HG03342 (cell line): Measurements from ENCODE around the gene CIAO2A.

Experiments used
- ATAC-seq: cut with Tn5 transposase; IDR thresholded peaks from one replicate; pipeline ENCODE4 v1.9.1; 2021; ENCODE audit warnings: mild to moderate bottlenecking, moderate library complexity; ENCODE audit not compliant: unreplicated experiment

CIAO2A gene

DNA sequence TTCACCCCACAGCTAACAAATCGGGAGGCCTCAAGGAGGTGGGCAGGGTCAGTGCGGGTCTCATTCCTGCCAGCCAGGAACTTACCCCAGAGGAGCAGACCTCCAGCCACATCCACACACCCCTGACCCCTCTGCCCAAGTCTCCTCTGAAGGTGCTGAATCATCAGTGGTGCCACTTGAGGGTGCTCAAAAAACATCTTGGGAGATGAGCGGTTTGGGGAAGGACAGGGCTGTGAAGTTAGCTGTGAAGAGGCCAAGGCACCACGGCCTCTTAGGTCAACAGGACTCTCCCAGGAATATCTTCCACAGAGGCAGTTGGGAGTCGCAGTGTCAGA lies 48.6 kb downstream of the CIAO2A start:
- ATAC-seq: no peak

DNA sequence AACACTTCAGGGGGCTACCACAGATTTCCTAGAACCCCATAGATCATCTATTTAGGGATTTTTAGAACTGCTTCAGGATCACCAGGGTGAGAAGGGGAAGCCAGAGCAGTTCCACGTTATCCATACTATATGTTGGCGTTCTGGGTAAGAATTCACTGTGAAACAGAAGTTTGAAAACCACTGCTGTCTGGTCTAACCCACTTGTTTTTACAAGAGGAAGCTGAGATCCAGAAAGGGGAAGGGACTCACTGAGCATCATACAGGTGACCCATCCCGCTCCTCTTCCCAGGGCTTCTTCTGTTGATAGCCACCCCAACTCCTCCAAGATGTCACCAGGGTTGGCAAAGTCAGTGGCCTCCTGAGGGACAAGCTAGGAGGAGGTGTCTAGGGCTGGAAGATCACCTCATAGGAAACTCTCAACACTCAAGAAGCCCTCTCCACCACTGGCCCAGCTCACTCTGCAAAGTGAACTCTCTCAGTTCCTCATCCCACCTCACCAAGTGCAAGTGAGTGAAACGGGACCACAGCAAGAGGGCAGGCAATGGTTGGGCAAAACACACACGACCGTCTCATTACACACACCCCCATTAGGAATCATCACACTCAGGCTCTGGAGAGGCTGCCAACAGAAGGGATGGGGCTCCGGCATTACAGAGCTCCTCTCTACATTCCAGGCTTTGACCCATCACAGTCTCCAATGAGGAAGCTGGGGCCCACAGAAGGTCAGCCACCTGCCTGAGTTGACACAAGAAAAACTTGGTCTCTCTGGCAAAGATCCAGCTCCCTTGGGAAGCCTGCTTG lies 49.1 kb downstream of the CIAO2A start:
- no peak for ATAC-seq

DNA sequence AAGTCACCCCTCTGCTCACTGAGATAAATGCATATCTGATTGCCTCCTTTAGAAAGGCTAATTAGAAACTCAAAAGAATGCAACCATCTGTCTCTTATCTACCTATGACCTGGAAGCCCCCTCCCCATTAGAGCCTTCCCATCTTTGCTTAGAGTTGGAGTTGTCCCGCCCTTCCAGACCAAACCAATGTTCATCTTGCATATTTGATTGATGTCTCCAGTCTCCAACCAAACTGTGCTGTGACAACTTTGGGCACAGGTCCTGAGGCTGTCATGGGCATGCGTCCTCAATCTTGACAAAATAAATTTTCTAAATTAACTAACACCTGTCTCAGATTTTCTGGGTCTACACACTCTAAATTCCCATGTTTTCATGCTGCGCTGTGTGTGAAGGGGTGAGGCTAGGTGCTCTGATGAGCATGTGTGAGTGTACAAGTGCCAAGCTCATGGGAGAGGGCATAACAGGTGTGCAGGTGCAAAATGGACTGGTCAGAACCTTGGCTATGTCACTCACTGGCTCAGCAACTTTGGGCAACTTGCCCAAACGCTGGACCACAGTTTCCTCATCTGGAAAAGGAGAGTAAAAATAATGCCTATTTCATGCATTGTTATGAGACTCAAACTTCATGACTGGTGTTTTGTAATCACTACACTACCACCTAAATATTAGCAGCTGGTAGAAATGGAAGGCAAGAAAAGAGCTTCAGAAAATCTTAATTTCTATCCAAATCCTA lies 54.6 kb downstream of the CIAO2A start:
- no peak for ATAC-seq

DNA sequence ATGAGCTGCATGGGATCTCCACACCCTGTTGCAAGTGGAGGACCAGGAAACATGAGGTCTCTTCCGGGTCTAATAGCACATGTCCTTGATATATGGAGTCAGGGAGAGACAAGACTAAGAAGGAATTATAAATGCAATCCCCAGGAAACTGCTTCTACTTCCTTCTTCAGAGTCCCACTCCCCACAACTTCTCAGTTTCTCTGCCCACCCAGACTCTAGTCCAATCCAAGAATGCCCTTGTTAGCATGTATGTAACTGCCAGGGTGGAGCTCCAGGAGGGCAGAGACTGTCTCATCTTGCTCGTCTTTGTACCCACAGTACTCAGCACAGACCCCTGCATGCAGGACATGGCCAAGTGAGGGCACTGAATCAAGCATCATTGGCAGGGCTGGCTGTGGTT lies 55.7 kb downstream of the CIAO2A start:
- ATAC-seq: no peak

DNA sequence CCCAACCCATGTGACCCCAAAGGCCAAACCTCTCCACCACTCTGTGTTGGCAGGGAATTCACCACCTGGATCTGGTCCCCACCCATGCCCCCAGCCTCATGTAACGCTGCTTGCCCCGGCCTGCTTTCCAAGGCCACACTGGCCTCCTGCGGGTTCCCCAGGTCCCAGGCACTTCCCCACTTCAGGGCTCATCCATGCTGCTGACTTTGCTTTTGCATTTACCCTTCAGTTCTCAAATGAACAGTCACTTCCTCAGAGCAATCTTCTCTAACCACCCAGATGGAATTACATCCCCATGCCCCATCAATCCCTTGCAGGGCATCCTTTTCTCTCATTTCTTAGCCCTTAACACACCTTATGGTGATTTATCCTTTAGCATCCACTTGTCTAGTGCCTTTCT lies 56.5 kb downstream of the CIAO2A start:
- ATAC-seq: no peak

DNA sequence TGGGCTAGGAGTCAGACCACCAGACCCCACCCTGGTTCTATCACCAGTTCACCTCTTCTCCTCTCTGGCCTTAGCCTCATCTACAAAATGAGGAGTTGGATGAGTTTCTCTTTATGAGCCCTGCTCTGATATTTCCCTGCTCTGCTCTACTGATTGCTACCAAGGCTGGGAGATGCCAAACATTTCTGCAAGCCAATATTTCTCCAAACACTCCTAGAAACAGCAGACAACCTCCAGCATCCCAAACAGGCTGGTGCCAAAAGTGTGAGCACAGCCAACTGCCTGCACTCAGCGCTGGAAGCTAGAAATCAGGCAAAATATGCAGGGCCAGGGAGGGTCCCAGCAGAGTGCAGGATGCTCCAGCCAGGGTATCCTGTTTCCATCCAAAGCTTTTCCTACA lies 58.1 kb downstream of the CIAO2A start:
- no peak for ATAC-seq

DNA sequence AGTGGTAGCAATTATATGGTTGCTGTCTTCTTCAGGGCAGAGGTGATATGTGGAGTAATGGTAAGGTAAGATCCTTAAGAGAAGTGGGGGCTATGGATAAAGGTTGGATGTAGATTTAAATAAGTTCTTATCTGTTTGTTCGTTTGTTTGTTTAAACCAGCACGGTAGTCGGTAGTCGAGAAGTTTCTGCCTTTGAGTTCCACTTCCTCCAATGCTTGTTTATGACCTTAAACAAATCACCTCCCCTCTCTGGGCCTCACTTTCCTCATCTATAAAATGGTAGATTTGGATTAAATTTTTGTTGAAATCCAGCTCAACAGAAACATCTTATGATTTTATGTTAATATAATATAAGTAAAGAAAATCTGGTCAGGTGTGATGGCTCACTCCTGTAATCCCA lies 59.1 kb downstream of the CIAO2A start:
- ATAC-seq: no peak

DNA sequence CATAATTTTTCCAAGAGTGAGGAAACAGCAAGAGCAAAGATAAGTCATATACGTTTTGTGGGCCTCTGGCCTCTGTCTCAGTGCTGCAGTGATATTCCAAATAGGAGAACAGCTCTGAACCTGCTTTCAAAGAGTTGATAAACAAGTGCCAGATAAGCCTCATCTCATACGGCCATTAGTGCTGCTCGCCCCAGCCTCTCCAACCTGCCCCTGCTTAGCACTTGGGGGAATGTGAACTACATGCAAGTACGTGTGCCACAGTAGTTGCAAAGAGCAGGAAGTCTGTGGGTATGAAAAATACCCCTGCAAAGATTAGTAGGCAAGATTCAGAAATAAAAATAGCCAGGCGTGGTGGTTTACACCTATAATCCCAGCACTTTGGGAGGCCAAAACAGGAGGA lies 61.3 kb downstream of the CIAO2A start:
- ATAC-seq: no peak

DNA sequence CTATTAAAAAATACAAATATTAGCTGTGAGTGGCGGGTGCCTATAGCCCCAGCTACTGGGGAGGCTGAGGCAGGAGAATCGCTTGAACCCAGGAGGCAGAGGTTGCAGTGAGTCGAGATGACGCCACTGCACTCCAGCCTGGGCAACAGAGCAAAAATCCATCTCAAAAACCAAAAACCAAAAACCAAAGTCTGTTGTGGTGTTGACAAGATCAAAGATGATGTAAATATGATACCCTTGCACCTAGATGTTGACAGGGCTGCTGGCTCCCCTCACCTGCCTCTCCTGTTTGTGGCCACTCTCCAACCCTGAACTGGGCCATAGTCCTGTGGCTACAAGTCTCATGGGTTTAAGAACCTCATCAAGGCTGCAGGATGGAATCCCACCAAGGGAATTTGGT lies 63.5 kb downstream of the CIAO2A start:
- ATAC-seq: no peak

DNA sequence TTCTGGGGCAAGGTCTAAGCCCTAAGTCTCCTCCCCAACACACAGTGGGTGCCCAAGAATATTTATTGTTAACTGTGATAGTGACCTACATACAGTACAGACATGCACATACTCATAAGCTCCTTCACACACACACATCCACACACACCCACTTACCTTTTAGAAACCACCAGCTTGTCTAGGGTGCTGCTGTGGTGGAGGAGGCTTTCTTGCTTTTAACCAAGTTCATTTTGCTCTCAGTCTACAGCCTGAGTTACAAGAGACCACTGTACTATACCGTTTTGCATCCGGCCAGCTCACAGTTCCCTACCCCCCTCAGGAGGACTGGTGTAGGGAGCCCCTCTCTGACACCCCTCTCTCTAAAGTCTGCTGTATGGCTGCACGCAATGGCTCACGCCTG lies 64.0 kb downstream of the CIAO2A start:
- no peak for ATAC-seq

DNA sequence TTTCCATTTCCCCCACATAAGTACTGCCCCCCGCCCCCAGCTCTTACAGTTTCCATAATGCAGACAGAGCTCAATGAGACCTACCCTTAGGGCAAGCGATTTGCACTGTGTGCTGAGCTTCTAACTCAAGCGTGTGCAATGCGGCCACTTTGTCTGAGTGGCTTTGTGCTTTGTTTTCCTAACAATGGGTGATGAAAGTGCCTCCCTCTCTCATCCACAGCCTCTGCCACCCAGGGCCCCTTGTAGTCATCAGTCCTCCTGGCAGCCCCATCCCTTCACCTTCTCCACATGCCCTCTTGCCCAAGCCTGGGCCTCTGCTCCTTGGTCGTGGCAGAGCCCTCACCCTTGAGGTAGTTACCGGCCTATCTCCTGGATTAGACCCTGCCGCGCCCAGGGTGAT lies 64.5 kb downstream of the CIAO2A start:
- ATAC-seq: no peak

DNA sequence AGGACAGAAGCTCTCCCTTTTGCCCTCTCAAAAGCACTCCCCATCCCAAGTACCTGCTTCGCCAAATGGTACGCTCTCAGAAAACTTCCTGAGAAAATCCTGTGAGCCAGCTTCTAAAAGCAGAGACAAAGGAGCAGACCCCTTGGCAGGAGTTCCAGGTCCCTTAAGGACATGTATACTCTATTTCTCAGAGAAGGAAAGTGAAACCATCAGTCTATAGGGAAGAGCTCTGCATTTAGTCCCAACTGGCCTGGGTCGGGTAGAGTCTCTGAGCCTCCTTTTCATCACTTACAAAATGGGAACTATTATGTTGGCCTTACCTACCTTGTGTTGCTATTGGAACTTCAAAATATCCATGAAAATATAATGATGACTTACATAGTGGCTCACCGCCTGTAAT lies 67.0 kb downstream of the CIAO2A start:
- no peak for ATAC-seq

DNA sequence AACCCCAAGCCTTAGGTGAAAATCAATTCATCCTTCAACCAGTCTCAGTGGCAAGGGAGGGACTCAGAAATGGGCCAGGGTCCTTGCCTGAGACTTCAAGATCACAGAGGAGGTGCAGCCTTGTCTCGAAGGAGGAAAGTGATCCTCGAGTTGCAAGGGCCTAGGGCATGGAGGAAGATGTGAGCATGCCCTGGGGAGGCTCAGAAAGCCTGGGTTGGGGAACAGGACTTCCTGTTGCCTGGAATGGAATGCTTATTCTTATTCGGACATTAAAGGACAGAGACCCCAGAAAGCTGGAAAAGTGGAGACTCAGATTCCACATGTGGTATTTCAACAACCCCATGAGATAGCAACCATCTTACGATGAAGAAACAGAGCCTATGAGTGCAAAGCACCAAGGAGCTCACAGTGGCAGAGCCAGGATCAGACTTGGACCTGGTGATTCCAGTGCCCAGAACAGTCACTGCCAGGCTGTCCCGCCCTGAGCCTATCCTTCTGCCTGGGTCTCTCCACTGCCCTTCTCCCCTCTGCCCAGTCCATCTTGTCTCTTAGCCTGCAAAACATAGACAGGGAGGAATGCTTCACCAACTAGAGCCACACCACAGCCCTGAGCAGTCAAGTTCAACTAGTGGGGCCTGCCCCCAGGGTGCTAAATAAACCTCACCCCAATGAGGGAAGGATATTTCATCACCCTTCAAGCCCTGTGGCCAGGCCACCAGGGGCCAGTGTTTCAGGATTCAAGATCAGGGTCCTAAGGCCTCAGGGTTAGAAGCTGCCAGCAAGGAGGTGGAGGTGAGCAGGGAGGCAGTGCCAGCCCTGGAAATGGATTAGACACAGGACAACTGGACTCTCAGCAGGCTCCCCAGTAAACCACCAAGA lies 69.2 kb downstream of the CIAO2A start:
- ATAC-seq: no peak

DNA sequence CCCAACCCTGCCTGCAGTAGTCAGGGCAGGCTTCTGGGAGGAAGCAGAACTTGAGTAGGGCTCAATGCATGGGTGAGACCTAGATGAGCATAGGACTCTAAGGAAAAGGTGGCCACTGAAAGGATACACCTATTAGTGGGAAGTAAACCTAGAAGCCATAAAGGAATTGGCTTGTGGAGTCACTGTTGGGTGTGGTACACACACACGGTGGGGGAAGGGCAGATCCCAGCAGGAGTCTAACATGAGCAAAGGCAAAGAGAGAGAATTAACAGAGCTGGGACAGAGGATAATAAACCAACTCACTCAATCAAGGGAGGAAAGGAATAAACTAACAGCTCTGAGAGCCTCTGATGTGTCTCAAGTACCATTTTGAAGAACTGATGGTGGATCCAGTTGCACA lies 70.4 kb downstream of the CIAO2A start:
- ATAC-seq: no peak

DNA sequence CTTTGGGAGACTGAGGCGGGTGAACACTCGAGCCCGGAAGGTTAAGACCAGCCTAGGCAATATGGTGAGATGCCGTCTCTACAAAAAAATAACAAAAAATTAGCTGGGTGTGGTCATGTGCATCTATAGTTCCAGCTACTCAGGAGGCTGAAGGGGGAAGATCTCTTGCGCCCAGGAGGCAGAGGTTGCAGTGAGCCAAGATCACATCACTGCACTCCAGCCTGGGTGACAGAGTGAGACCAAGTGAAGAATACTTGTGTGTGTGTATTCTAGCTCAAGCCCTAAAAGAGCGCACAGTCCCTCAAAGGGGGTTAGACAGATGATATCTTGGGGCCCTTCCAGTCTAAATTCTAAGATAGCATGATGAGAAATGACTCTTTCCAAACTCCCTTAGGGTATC lies 71.1 kb downstream of the CIAO2A start:
- no peak for ATAC-seq
